ENCODE data around the gene APOBEC3C. TPM values are rescaled to one million over a fixed set of nuclear protein-coding genes. Genes with fewer than 3 reads are reported as not detected.
"Not testable (repeated sequence)": the region's sequence is repeated elsewhere in the genome, so short reads cannot be mapped to it uniquely, and the experiment has no call there.

Gene APOBEC3C
- polyA plus RNA-seq, 6 donors from 2014 or later, result 296 to 326 (median 316) TPM

DNA sequence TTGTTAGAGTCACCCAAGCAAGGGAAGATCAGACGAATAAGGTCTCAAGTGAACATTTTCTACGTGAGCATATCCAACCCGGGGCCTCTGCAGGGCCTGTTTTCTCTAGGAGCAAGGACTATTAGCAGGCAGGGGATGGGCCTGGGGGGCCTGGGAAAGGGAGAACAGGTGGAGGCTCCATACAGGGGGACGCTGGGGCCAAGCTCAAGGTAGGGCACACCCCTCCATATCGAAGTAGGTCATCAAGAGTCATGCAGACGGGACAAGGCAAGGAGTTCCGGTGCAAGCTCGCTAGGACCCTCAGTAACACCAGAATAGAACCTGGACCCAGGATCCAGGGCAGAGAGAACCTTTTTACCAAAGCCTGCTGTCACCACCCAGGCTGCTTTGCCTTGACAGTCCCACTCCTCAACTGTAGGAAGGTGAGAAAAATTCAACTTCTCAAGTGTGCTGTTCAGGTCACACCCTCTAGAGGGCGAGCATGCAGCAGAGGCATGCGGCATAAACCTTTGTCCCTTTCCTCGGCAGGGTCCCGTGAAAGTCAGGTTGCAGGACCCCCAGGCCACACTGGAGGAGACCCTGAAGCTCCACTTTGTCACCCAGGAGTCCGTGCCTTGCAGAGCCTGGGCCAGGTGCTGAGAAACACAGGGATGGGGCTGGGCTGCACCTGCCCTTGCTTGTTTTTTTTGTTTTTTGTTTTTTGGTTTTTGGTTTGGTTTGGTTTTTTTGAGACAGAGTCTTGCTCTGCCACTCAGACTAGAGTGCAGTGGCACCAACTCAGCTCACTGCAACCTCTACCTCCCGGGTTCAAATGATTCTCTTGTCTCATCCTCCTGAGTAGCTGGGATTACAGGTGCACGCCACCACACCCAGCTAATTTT lies 40.5 kb upstream of the APOBEC3C start:
- ATAC-seq (ENCODE audit: low read depth in 2 of 2), result peak; percentile 53 to 61
- H3K4me1 Mint-ChIP-seq, result peaks cover 0 to 3% (median 2%) of the 10 kb centered on the region in 3 donors
- H3K36me3 Mint-ChIP-seq, result no peaks in the 10 kb centered on the region
- no peaks in the 10 kb centered on the region for H3K9me3 Mint-ChIP-seq
- DNase-seq, result no peak
- peaks cover 9 to 29% (median 16%) of the 10 kb centered on the region in 3 donors for H3K27me3 Mint-ChIP-seq
- H3K4me3 Mint-ChIP-seq, result no peak overlapping the region
- H3K27ac Mint-ChIP-seq, result peak overlapping the region in 1 of 6 donors; percentile 49

DNA sequence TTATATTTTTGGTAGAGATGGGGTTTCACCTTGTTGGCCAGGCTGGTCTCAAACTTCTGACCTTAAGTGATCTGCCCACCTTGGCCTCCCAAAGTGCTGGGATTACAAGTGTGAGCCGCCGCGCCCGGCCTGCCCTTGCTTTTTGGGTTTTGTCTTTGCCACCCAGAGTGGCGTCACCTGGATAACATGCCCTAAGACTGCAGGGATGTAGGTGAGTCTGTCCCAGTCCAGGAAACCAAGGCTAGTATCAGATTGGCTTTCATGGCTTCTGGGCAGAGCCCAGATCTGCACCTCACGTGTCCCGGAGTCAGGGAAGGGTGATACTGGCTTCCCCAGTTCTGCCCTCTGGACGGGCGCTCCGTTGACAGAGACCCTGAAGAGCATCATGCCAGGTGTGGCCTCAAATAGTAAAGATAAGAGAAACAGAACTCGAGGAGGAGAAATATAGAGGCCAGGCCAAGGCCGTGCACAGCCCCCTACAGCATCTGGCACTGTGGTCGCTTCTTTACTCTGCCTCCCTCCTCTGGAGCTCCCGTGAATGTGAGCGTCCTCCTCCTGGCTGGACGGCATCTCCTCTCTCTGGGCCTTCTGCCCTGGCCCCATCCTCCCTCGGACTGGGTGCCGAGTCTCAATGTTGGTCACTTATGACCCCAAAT lies 39.8 kb upstream of the APOBEC3C start:
- H3K27ac Mint-ChIP-seq, result peak overlapping the region in 2 of 6 donors; percentile 44 to 56
- DNase-seq (no peak), ATAC-seq (ENCODE audit: low read depth in 2 of 2) (no peak)
- H3K9me3 Mint-ChIP-seq, result no peaks in the 10 kb centered on the region
- H3K4me3 Mint-ChIP-seq, result no peak overlapping the region
- peaks cover 9 to 29% (median 11%) of the 10 kb centered on the region in 3 donors for H3K27me3 Mint-ChIP-seq
- H3K36me3 Mint-ChIP-seq, result no peaks in the 10 kb centered on the region
- peaks cover 0 to 3% (median 2%) of the 10 kb centered on the region in 3 donors for H3K4me1 Mint-ChIP-seq

DNA sequence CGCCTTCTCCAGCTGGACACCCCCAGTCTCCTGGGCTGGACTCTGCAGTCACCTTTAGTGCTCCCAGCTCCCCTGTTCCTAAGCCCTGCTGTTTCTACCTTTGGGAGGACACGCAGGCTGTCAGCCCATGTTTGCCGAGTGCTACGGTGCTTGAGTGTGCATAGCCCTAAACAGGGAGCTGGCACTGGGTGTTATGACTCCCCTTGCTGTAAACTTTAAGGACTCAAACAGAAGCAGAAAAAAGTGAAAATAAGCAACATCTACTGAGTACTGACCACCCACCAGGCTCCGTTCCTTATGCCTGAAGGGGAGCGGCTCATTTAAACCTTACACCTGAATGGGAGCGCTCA lies 39.3 kb upstream of the APOBEC3C start:
- H3K27ac Mint-ChIP-seq, result peak overlapping the region in 1 of 6 donors; percentile 56
- DNase-seq (no peak), ATAC-seq (ENCODE audit: low read depth in 2 of 2) (no peak)
- H3K27me3 Mint-ChIP-seq, result peaks cover 7 to 29% (median 9%) of the 10 kb centered on the region in 3 donors
- no peaks in the 10 kb centered on the region for H3K36me3 Mint-ChIP-seq
- no peaks in the 10 kb centered on the region for H3K9me3 Mint-ChIP-seq
- peaks cover 0 to 3% (median 2%) of the 10 kb centered on the region in 3 donors for H3K4me1 Mint-ChIP-seq
- no peak overlapping the region for H3K4me3 Mint-ChIP-seq

DNA sequence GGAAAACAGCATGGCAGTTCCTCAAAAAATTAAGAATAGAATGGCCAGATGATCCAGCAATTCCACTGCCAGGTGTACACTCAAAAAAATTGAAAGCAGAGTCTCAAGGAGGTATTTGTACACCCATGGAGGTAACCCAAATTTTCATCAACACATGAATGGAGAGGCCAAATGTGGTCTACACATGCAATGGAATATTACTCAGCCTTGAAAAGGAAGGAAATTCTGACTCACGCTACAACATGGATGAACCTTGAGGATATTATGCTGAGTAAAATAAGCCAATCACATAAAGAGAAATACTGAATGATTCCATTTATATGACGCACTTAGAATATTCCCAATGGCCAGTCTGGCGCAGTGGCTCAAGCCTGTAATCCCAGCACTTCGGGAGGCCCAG lies 36.8 kb upstream of the APOBEC3C start:
- H3K27me3 Mint-ChIP-seq; H3K27ac Mint-ChIP-seq; H3K9me3 Mint-ChIP-seq; H3K4me3 Mint-ChIP-seq; H3K36me3 Mint-ChIP-seq; ATAC-seq (ENCODE audit: low read depth in 2 of 2); DNase-seq: not testable (repeated sequence)
- peaks cover 11 to 14% (median 11%) of the 10 kb centered on the region in 3 donors for H3K4me1 Mint-ChIP-seq

DNA sequence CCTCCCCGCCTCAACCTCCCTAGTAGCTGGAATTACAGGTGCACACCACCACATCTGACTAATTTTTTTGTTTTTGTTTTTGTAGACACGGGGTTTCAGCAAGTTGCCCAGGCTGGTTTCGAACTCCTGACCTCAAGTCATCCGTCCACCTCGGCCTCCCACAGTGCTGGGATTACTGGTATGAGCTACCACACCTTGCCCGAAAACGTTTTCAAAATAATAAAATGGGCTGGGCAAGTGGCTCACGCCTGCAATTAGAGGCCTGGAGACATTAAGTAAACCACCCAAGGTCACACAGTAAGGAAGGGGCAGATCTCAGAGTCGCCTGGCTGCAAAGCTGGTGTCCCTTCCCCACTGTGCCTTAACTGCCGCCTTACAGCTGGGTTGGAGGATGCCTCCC lies 33.5 kb upstream of the APOBEC3C start:
- H3K27ac Mint-ChIP-seq, result not testable (repeated sequence)

DNA sequence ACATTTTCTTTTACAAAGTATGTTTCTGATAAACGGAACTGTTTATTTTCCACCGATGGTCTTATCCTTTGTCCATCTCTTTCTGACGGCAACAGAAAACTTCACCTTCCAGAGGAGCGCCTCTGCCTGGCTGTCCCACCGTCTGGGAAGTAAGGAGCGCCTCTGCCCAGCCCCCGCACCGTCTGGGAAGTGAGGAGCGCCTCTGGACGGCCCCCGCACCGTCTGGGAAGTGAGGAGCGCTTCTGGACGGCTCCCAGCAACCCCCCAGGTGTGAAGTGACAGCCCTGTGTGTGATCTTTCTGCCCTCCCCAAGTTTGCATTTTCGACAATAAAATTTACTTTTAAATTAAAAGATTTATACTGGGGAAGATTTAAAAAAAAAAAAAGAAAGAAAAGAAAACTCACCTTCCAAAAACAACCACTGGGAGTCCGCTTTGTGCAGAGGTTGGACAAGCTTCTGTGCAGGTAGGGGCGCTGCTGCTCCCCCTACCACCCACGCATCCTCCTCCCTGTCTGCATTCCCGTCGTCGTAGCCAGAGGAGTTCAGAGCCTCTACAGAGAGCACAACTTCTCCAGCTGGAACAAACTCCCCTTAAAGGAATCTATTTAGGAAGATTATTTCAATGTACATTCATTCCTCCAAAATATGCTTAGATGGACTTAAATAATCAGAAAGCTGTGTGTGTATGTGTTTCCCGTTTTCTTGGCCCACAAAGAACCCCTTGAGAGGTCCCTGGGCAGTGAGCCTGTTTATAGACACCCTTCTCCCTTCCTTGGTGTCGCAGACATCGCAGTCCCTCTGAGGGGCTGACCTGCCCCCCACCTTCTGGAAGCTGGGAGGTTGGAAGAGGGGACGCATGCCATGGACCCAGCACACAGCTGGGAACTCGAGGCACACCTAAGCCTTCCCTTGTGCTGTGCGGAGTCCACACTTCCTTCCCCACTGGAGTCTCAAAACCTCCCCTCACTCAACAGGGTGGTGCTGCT lies 32.8 kb upstream of the APOBEC3C start:
- DNase-seq, result no peak
- ATAC-seq (ENCODE audit: low read depth in 2 of 2), result peak; percentile 5 to 15
- H3K4me1 Mint-ChIP-seq, result peaks cover 12 to 39% (median 26%) of the 10 kb centered on the region in 3 donors
- no peaks in the 10 kb centered on the region for H3K36me3 Mint-ChIP-seq
- H3K27ac Mint-ChIP-seq, result peak overlapping the region in 3 of 6 donors; percentile 81 to 96 (median 87)
- H3K4me3 Mint-ChIP-seq, result peak overlapping the region; percentile 87 to 99 (median 94)
- H3K9me3 Mint-ChIP-seq, result peaks cover 0 to 12% (median 4%) of the 10 kb centered on the region in 7 donors
- no peaks in the 10 kb centered on the region for H3K27me3 Mint-ChIP-seq

More for the DNA sequence above, 33.5 kb upstream of the APOBEC3C start:
- H3K9me3 Mint-ChIP-seq, result peaks cover 0 to 12% (median 4%) of the 10 kb centered on the region in 7 donors
- peak overlapping the region in 4 of 8 donors; percentile 20 to 47 (median 36) for H3K4me3 Mint-ChIP-seq
- H3K4me1 Mint-ChIP-seq, result peaks cover 12 to 33% (median 20%) of the 10 kb centered on the region in 3 donors
- not testable (repeated sequence) for DNase-seq; H3K36me3 Mint-ChIP-seq; H3K27me3 Mint-ChIP-seq; ATAC-seq (ENCODE audit: low read depth in 2 of 2)

DNA sequence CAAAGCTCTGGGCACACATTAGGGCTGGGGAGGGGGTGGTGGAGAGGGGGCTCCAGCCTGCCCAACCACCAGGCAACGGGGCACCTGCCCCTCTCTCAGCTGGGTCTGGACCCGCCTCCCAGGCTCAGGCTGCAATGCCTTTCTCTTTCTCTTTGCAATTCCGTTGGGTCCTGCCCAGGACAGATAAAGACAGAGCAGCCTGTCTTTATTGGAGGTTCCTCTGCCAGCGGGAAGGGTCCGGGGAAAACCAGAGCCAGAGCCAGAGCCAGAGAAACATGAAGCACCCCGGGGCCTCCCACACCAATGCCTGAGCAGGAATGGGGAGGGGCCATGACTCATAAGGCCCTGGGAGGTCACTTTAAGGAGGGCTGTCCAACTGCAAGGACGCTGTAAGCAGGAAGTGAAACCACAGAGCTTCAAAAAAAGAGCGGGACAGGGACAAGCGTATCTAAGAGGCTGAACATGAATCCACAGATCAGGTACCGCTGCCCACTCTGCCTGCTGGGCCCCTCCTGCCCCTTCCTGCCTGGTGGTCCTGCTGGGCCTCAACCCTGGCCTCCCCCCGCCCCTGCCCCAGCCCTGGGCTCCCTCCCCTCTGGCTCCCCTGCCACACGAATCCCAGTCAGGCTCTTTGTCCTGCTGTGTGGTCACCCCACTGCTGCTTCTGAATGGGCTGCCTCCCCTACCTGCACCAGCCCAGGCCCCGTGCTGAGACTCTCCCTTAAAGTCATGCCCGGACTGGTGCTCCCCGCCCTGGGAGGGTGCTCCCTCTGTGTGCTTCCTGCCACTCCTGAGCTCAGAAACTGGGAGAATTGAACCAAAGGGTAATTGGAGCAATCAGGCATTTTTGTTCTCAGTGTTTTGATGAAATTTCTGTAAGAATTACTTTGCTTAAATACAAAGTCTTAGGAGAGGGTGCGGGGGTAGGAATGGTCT lies 31.8 kb upstream of the APOBEC3C start, which contains the start of gene APOBEC3B:
APOBEC3B (plus strand) TSS at position 356 of the 936 bp plus-strand sequence; CDS start at position 463, 107 bp downstream.
- peaks cover 0 to 12% (median 4%) of the 10 kb centered on the region in 7 donors for H3K9me3 Mint-ChIP-seq
- peak within 1 kb of the TSS; percentile 87 to 99 (median 94) for H3K4me3 Mint-ChIP-seq
- no peaks in the 10 kb centered on the region for H3K27me3 Mint-ChIP-seq
- peaks cover 12 to 39% (median 26%) of the 10 kb centered on the region in 3 donors for H3K4me1 Mint-ChIP-seq
- peak; percentile 60 for DNase-seq
- no peaks in the 10 kb centered on the region for H3K36me3 Mint-ChIP-seq
- H3K27ac Mint-ChIP-seq, result peak within 1 kb of the TSS in 5 of 6 donors; percentile 63 to 96 (median 87)
- peak; percentile 80 to 81 for ATAC-seq (ENCODE audit: low read depth in 2 of 2)

DNA sequence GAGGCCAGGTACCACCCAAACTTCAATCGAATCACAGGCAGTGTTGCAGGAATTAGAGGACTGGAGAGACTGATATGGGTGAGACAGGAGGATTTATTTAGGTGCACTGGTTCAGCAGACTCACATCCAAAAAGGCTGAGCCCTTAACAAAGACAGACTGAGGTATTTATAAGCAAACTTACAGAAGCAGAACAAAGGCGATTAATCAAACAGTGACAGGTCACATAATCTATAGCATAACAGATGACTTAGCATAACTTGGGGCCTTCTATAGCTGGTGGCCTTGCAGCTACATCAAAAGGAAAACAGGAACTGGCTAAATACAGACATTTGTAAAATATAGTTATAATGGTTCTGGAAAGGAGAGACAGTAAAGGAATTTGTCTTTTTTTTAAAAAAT lies 29.8 kb upstream of the APOBEC3C start:
- no peaks in the 10 kb centered on the region for H3K27me3 Mint-ChIP-seq
- H3K9me3 Mint-ChIP-seq, result peaks cover 0 to 12% (median 4%) of the 10 kb centered on the region in 7 donors
- ATAC-seq (ENCODE audit: low read depth in 2 of 2) (no peak), DNase-seq (no peak)
- peak overlapping the region in 3 of 8 donors; percentile 12 to 80 (median 15) for H3K4me3 Mint-ChIP-seq
- peaks cover 12 to 41% (median 26%) of the 10 kb centered on the region in 3 donors for H3K4me1 Mint-ChIP-seq
- H3K27ac Mint-ChIP-seq, result peak overlapping the region in 2 of 6 donors; percentile 54 to 81
- H3K36me3 Mint-ChIP-seq, result no peaks in the 10 kb centered on the region

DNA sequence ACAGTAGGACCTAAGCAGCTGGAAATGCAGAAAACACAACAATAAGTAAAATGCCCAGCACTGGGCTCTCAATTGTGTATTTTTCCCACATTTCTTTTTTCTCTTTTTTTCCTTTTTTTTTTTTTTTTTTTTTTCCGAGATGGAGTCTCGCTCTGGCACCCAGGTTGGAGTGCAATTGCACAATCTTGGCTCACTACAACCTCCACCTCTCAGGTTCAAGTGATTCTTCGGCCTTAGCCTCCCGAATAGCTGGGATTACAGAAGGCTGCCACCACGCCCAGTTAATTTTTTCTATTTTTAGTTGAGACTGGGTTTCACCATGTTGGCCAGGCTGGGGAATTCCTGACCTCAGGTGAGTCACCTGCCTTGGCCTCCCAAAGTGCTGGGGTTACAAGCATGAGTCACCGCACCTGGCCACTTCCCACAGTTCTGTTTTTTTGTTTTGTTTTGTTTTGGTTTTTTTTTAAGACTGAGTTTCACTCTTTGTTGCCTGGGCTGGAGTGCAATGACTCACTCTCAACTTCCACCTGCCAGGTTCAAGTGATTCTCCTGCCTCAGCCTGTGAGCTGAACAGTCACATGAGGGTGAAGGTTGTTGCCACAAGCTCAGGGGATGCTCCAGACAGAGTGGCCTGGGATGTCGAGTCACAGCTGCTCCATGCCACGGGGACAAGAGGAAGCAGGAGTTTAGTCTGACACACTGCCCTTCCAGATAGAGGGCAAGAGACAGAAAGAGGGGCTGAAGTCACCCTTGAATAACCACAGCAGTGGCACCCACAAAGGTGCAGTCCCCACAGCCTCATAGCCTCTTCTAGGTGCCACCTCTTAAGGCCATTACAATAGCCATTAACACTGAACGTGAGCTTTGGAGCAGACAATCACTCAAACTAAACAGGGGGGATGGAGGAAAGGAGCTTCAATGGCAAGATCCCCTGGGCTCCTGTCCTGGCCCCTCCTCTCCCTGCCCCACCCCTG lies 29.0 kb upstream of the APOBEC3C start:
- Mint-ChIP-seq H3K27ac (peak overlapping the region; percentile 44 to 98 (median 86)), H3K4me1 (peaks cover 12 to 41% (median 26%) of the 10 kb centered on the region in 3 donors), H3K9me3 (peaks cover 0 to 12% (median 4%) of the 10 kb centered on the region in 7 donors), H3K4me3 (peak overlapping the region in 6 of 8 donors; percentile 33 to 80 (median 59))
- not testable (repeated sequence) for H3K27me3 Mint-ChIP-seq, H3K36me3 Mint-ChIP-seq
- ATAC-seq (ENCODE audit: low read depth in 2 of 2) (peak; percentile 46 to 55), DNase-seq (peak; percentile 36)

DNA sequence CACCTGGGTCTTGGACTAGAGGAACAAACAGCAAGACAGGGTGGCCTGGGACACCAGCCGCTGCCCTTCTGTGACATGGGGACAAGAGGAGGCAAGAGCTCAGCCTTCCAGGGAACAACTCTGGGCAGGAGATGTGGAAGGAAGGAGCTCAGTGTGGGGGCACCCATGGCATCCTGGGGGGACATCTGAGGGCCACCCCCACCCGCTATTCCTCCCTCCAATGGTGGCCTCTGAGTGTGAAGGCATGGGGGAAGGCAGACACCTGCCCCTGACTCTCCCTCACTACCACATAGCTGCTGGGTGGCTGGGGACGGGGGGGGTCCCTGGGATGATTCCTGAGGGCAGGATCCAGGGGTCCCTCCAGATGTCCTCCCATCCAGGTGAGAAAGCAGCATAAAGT lies 27.4 kb upstream of the APOBEC3C start:
- Mint-ChIP-seq H3K4me1 (peaks cover 8 to 36% (median 21%) of the 10 kb centered on the region in 3 donors), H3K27ac (peak overlapping the region in 2 of 6 donors; percentile 81 to 87), H3K36me3 (no peaks in the 10 kb centered on the region), H3K27me3 (no peaks in the 10 kb centered on the region), H3K9me3 (peaks cover 0 to 12% (median 4%) of the 10 kb centered on the region in 7 donors), H3K4me3 (no peak overlapping the region)
- ATAC-seq (ENCODE audit: low read depth in 2 of 2), result no peak
- no peak for DNase-seq

All from naive B cell (primary cell).